Nephron progenitor cell (in vitro differentiated cells): Measurements from ENCODE around the gene KCNJ11.

Experiments
- DNase-seq: peaks from one replicate; pipeline ENCODE4 v3.0.0; 2021
- H3K27ac Mint-ChIP-seq: 2 replicates; pipeline ENCODE4 v1.8.0; 2021; ENCODE audit warnings: mild to moderate bottlenecking, moderate library complexity, mixed read lengths
- H3K27me3 Mint-ChIP-seq: 2 replicates; pipeline ENCODE4 v1.8.0; 2021; ENCODE audit warnings: mild to moderate bottlenecking, low read depth, mixed read lengths; ENCODE audit not compliant: poor library complexity
- H3K36me3 Mint-ChIP-seq: 2 replicates; pipeline ENCODE4 v1.8.0; 2021; ENCODE audit warnings: low read depth, mixed read lengths
- H3K4me1 Mint-ChIP-seq: 2 replicates; pipeline ENCODE4 v1.8.0; 2021; ENCODE audit warnings: mixed read lengths
- H3K4me3 Mint-ChIP-seq: 2 replicates; pipeline ENCODE4 v1.8.0; 2021; ENCODE audit warnings: mild to moderate bottlenecking, moderate library complexity, mixed read lengths
- H3K9me3 Mint-ChIP-seq: 2 replicates; pipeline ENCODE4 v1.8.0; 2021; ENCODE audit warnings: mild to moderate bottlenecking, moderate library complexity, mixed read lengths
- TF ChIP-seq, protein P1 (sequence below): fragments of 200-600 bp; sonication (generic); IDR thresholded peaks from 2 replicates; pipeline ENCODE4 v1.5.0; 2021; ENCODE audit warnings: antibody characterized with exemption

KCNJ11 gene

GRCh38 chr11:17388609-17389210, at the start of gene KCNJ11:
Gene KCNJ11, minus strand, starts transcription at chr11:17388659. Its CDS starts 568 bp downstream, at chr11:17388091.
- Mint-ChIP-seq H3K27me3 (peaks cover 41% of the 10 kb centered on the region), H3K27ac (no peak within 1 kb of the TSS), H3K4me3 (peak within 1 kb of the TSS; percentile 77), H3K9me3 (no peaks in the 10 kb centered on the region), H3K4me1 (peaks cover 18% of the 10 kb centered on the region), H3K36me3 (no peaks in the 10 kb centered on the region)
- TF ChIP-seq, protein P1, sequence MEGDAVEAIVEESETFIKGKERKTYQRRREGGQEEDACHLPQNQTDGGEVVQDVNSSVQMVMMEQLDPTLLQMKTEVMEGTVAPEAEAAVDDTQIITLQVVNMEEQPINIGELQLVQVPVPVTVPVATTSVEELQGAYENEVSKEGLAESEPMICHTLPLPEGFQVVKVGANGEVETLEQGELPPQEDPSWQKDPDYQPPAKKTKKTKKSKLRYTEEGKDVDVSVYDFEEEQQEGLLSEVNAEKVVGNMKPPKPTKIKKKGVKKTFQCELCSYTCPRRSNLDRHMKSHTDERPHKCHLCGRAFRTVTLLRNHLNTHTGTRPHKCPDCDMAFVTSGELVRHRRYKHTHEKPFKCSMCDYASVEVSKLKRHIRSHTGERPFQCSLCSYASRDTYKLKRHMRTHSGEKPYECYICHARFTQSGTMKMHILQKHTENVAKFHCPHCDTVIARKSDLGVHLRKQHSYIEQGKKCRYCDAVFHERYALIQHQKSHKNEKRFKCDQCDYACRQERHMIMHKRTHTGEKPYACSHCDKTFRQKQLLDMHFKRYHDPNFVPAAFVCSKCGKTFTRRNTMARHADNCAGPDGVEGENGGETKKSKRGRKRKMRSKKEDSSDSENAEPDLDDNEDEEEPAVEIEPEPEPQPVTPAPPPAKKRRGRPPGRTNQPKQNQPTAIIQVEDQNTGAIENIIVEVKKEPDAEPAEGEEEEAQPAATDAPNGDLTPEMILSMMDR: no peak
- DNase-seq: peak; percentile 35

GRCh38 chr11:17437366-17437765, 48.9 kb upstream of the KCNJ11 start:
- TF ChIP-seq, protein P1: no peak
- DNase-seq: no peak
- H3K9me3 Mint-ChIP-seq: peaks cover 4% of the 10 kb centered on the region
- H3K27ac Mint-ChIP-seq: peak overlapping the region; percentile 74
- H3K4me3 Mint-ChIP-seq: no peak overlapping the region
- H3K27me3 Mint-ChIP-seq: peaks cover 26% of the 10 kb centered on the region
- H3K36me3 Mint-ChIP-seq: no peaks in the 10 kb centered on the region
- H3K4me1 Mint-ChIP-seq: peaks cover 64% of the 10 kb centered on the region

DNA sequence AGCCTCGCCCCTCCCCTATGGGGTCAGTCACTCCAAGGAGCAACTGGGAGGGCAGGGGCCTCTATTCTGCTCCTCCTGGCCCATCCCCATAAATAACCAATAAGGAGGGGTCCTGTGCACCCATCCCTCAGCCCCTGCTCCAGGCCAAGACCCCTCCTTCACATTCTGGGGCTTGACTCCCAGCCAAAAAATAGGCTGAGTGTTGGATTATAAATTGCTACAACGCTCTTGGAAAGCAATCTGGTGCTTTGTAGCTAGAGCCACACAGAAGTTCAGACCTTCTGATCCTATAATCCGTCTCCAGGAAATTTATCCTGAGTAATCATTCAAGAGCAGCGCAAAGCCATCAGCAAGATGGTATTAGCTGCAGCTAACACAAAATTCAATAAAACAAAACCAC, 45.6 kb upstream of the KCNJ11 start:
- no peak for DNase-seq

GRCh38 chr11:17432002-17432401, 43.5 kb upstream of the KCNJ11 start:
- DNase-seq: no peak
- H3K4me1 Mint-ChIP-seq: peaks cover 65% of the 10 kb centered on the region
- no peak overlapping the region for H3K27ac Mint-ChIP-seq
- peaks cover 5% of the 10 kb centered on the region for H3K27me3 Mint-ChIP-seq
- TF ChIP-seq, protein P1: no peak
- H3K36me3 Mint-ChIP-seq: no peaks in the 10 kb centered on the region
- H3K4me3 Mint-ChIP-seq: no peak overlapping the region
- no peaks in the 10 kb centered on the region for H3K9me3 Mint-ChIP-seq

More for the DNA sequence above, 45.6 kb upstream of the KCNJ11 start:
- TF ChIP-seq, protein P1: no peak
- Mint-ChIP-seq H3K4me1 (peaks cover 79% of the 10 kb centered on the region), H3K4me3 (no peak overlapping the region), H3K27ac (no peak overlapping the region), H3K36me3 (no peaks in the 10 kb centered on the region), H3K27me3 (peaks cover 2% of the 10 kb centered on the region), H3K9me3 (no peaks in the 10 kb centered on the region)

DNA sequence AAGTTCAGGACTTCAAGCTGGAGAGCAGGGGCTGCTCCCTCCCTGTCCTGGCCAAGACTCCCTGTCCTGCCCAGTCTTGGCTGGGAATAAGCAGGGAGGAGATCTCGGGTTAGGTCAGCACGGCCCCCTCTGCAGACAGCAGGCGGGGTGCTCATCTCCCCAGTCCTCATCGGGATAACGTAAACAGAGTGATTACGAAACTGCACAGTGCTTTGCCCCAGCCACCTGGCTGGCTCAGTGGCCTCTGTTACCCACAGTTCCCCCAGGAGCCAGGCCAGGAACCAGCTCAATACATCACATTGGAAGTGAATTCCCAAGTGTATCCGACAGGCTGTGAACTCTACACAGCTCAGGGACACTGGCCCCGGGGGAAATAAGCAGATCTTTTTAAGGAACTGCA, 42.7 kb upstream of the KCNJ11 start:
- H3K36me3 Mint-ChIP-seq: no peaks in the 10 kb centered on the region
- no peak overlapping the region for H3K27ac Mint-ChIP-seq
- no peak overlapping the region for H3K4me3 Mint-ChIP-seq
- no peaks in the 10 kb centered on the region for H3K9me3 Mint-ChIP-seq
- DNase-seq: no peak
- peaks cover 5% of the 10 kb centered on the region for H3K27me3 Mint-ChIP-seq
- peaks cover 65% of the 10 kb centered on the region for H3K4me1 Mint-ChIP-seq
- TF ChIP-seq, protein P1: no peak

- H3K27me3 Mint-ChIP-seq: peaks cover 8% of the 10 kb centered on the region
Observed at GRCh38 chr11:17430616-17431015, 42.2 kb upstream of the KCNJ11 start.

More at GRCh38 chr11:17430616-17431015, 42.2 kb upstream of the KCNJ11 start:
- no peak for DNase-seq
- Mint-ChIP-seq H3K4me3 (no peak overlapping the region), H3K9me3 (no peaks in the 10 kb centered on the region), H3K36me3 (no peaks in the 10 kb centered on the region), H3K4me1 (peaks cover 65% of the 10 kb centered on the region), H3K27ac (peak overlapping the region; percentile 18)
- TF ChIP-seq, protein P1: no peak
